HepG2 (cell line): ENCODE measurements around the gene ANKRD66. TPM values are rescaled to one million over a fixed set of nuclear protein-coding genes. Genes with fewer than 3 reads are reported as not detected.

Source experiments
- ATAC-seq: fragments of 200-7000 bp; cut with Tn5 transposase; 3 replicates; pipeline ENCODE4 v1.9.1; 2020; ENCODE audit warnings: mild to moderate bottlenecking, moderate library complexity
- Bru-seq: library from RNA; stranded (reverse); fragments of 400-500 nt; gene quantifications from one replicate; lab custom pipeline; 2021; lab: Mats Ljungman, UMichigan
- BruChase-seq, 2 experiments: library from RNA; stranded (reverse); fragments of 400-500 nt; gene quantifications; one replicate each; lab custom pipeline; 2021; lab: Mats Ljungman, UMichigan
- BruUV-seq: library from RNA; stranded (reverse); fragments of 400-500 nt; replicated peaks from 2 replicates; lab custom pipeline; 2021; lab: Mats Ljungman, UMichigan
- CTCF ChIA-PET: fragments of 300-600 bp; formaldehyde crosslinking; extraction: SDS; loops from one replicate; lab custom pipeline; 2021; ENCODE audit warnings: low total read pairs, inconsistent platforms, low intra/inter-chr PET ratio; lab: Yijun Ruan, JAX
- POLR2A ChIA-PET: fragments of 350-600 bp; sonication (Branson Sonifier 250); formaldehyde crosslinking; loops from one replicate; lab custom pipeline; 2020; ENCODE audit warnings: antibody characterized with exemption, inconsistent platforms; lab: Yijun Ruan, JAX
- DNase-seq: peaks from one replicate; pipeline ENCODE4 v3.0.0-alpha.2; 2015; ENCODE audit warnings: low spot score
- FAIRE-seq: peaks from 3 replicates; lab custom pipeline; 2011; peaks lifted over from hg19 to GRCh38; lab: Jason Lieb, UNC
- H2AFZ ChIP-seq: one replicate; pipeline ENCODE4 v1.6.1; 2011; ENCODE audit warnings: low read length, inconsistent platforms
- H3K27ac ChIP-seq: fragments of 300-600 bp; 3 replicates; pipeline ENCODE4 v1.8.0; 2011; ENCODE audit warnings: mixed run types, mild to moderate bottlenecking, mixed read lengths, low read length, inconsistent platforms; ENCODE audit not compliant: insufficient read depth; ENCODE audit errors: extremely low read length
- H3K27me3 ChIP-seq, 2 experiments: fragments of 200-600 bp in 1 of 2; 2 replicates in 1 of 2; 3 replicates in 1 of 2; pipeline versions ENCODE4 v1.6.0 to v1.8.0; 2011; ENCODE audit warnings: low read length in 2 of 2, mild to moderate bottlenecking in 2 of 2, moderate library complexity in 2 of 2, inconsistent platforms in 1 of 2; ENCODE audit not compliant: insufficient read depth in 2 of 2, control insufficient read depth in 1 of 2
- H3K36me3 ChIP-seq, 2 experiments: fragments of 200-600 bp in 1 of 2; replicated peaks in 1 of 2; 2 replicates in 1 of 2; 3 replicates in 1 of 2; pipeline versions ENCODE4 v1.5.1 to v1.8.0; 2011; ENCODE audit warnings: low read length in 2 of 2, inconsistent platforms in 1 of 2; ENCODE audit not compliant: insufficient read depth in 2 of 2, control insufficient read depth in 1 of 2
- H3K4me1 ChIP-seq: 2 replicates; pipeline ENCODE4 v1.5.1; 2012; ENCODE audit warnings: low read length, inconsistent platforms; ENCODE audit not compliant: insufficient read depth
- H3K4me2 ChIP-seq: 2 replicates; pipeline ENCODE4 v1.6.0; 2011; ENCODE audit warnings: low read depth, low read length, inconsistent platforms
- H3K4me3 ChIP-seq, 3 experiments: fragments of 200-600 bp in 1 of 3; sonication (generic), shearing (Covaris generic) in 1 of 3; replicated peaks in 1 of 3; 2 replicates each; pipeline ENCODE4 v1.5.1; 2011 to 2016; ENCODE audit warnings: low read length in 3 of 3, inconsistent platforms in 2 of 3, low read depth in 2 of 3, mild to moderate bottlenecking in 2 of 3, control low read depth in 1 of 3, mixed read lengths in 1 of 3; ENCODE audit not compliant: insufficient read depth in 1 of 3
- H3K79me2 ChIP-seq: one replicate; pipeline ENCODE4 v1.6.1; 2011; ENCODE audit warnings: low read length, inconsistent platforms; ENCODE audit not compliant: insufficient read depth
- H3K9ac ChIP-seq: 2 replicates; pipeline ENCODE4 v1.6.0; 2011; ENCODE audit warnings: mild to moderate bottlenecking, low read depth, low read length, inconsistent platforms; ENCODE audit not compliant: insufficient read depth
- H3K9me3 ChIP-seq: 2 replicates; pipeline ENCODE4 v1.5.1; 2012; ENCODE audit warnings: mild to moderate bottlenecking, low read length
- H4K20me1 ChIP-seq: 2 replicates; pipeline ENCODE4 v1.6.0; 2011; ENCODE audit warnings: inconsistent platforms, mild to moderate bottlenecking, low read length, moderate library complexity; ENCODE audit not compliant: insufficient read depth
- ARID2 ChIP-seq: sonication (generic); formaldehyde crosslinking; IDR thresholded peaks from 2 replicates; pipeline ENCODE4 v1.8.1; 2022; ENCODE audit warnings: mild to moderate bottlenecking, missing genetic modification reagents, borderline replicate concordance
- DDIT3 ChIP-seq: sonication (generic); formaldehyde crosslinking; IDR thresholded peaks from 2 replicates; pipeline ENCODE4 v1.4.0; 2020; ENCODE audit warnings: mild to moderate bottlenecking, missing genetic modification reagents
- LBX2 ChIP-seq: sonication (generic); formaldehyde crosslinking; IDR thresholded peaks from 2 replicates; pipeline ENCODE4 v1.5.0; 2020; ENCODE audit warnings: missing genetic modification reagents, mild to moderate bottlenecking, borderline replicate concordance
- NCOA1 ChIP-seq: sonication (generic); formaldehyde crosslinking; IDR thresholded peaks from 2 replicates; pipeline ENCODE4 v1.9.0; 2021; ENCODE audit warnings: missing genetic modification reagents
- NONO ChIP-seq, 2 experiments: fragments of 450-650 bp in 1 of 2; sonication (generic) in 1 of 2; formaldehyde crosslinking in 1 of 2; IDR thresholded peaks in 1 of 2; conservative IDR thresholded peaks in 1 of 2; 2 replicates each; pipeline versions ENCODE4 v1.6.1 to v1.8.0; 2017 to 2022; ENCODE audit warnings: mild to moderate bottlenecking in 1 of 2, missing genetic modification reagents in 1 of 2, moderate library complexity in 1 of 2
- WGBS: methylation state at CpG from one replicate; pipeline ENCODE4 v1.1.6; 2017; ENCODE audit warnings: low lambda C conversion rate; 5-methylcytosine and 5-hydroxymethylcytosine counted together
- in situ Hi-C: cut with HindIII; loops from 2 replicates; pipeline ENCODE4 v1.10.0; 2017; ENCODE audit warnings: low pct_unique_long_range_greater_than_20kb; ENCODE audit not compliant: extremely low pct_ligation_motif_present
- intact Hi-C: fragments of 100-400 bp; cut with micrococcal nuclease; formaldehyde crosslinking; loops from one replicate; pipeline ENCODE4 v1.10.0; 2022; ENCODE audit not compliant: unreplicated experiment
- long read RNA-seq, 2 experiments: library from RNA in 1 of 2; library from polyadenylated mRNA in 1 of 2; stranded (forward) in 1 of 2; unstranded in 1 of 2; transcript quantifications; one replicate each; pipeline ENCODE4 v2.0.0, GENCODE V29; 2019 to 2022
- polyA minus RNA-seq, 3 experiments: library from RNA; depleted of rRNA, polyadenylated mRNA; stranded (reverse); fragments of >200 nt; gene quantifications; 2 replicates each; pipeline ENCODE4 v1.2.3, GENCODE V29; 2011; ENCODE audit warnings: low replicate concordance in 1 of 3
- polyA plus RNA-seq, 8 experiments: library from polyadenylated mRNA; depleted of rRNA in 3 of 8; stranded (reverse) in 7 of 8; unstranded in 1 of 8; fragments of >200 nt; fragmentation: Illumina TruSeq in 4 of 8; extraction: Trizol in 4 of 8; gene quantifications; 2 replicates each; pipeline versions ENCODE4 v1.2.1 to v1.2.3, GENCODE V29; 2011 to 2016; ENCODE audit warnings: low read depth in 4 of 8, missing spikeins in 1 of 8, mixed read lengths in 1 of 8; ENCODE audit not compliant: insufficient read depth in 1 of 8
- total RNA-seq, 5 experiments: library from RNA; depleted of rRNA; stranded (reverse); fragments of >200 nt; fragmentation: Illumina TruSeq; extraction: Trizol; gene quantifications; 2 replicates each; pipeline ENCODE4 v1.2.3, GENCODE V29; 2016; ENCODE audit warnings: low read depth in 1 of 5

Gene ANKRD66
- total RNA-seq (2016; rRNA removed; fragmentation: Illumina TruSeq; extraction: Trizol) (not detected in 2 replicates), polyA plus RNA-seq (2011; rRNA removed) (not detected in 2 replicates), polyA minus RNA-seq (2011; rRNA and poly(A)+ RNA removed; ENCODE audit: low replicate concordance) (not detected in 2 replicates), Bru-seq, nascent RNA (not detected), BruChase-seq, experiment 1, labeled RNA remaining after a 6-hour chase (not detected), BruChase-seq, experiment 2, labeled RNA remaining after a 2-hour chase (not detected)
- not detected in 2 replicates for total RNA-seq (2016; cell fraction: cytosol; rRNA removed; fragmentation: Illumina TruSeq; extraction: Trizol; ENCODE audit: low read depth)
- total RNA-seq (2016; cell fraction: insoluble cytoplasmic fraction; rRNA removed; fragmentation: Illumina TruSeq; extraction: Trizol), result not detected in 2 replicates
- not detected in 2 replicates for total RNA-seq (2016; cell fraction: membrane; rRNA removed; fragmentation: Illumina TruSeq; extraction: Trizol)
- total RNA-seq (2016; cell fraction: nucleus; rRNA removed; fragmentation: Illumina TruSeq; extraction: Trizol), result not detected in 2 replicates
- not detected in 2 replicates for polyA plus RNA-seq (2011; cell fraction: cytosol; rRNA removed)
- polyA plus RNA-seq (2011; cell fraction: nucleus; rRNA removed), result not detected in 2 replicates
- polyA plus RNA-seq (2012), result not detected in 2 replicates
- not detected in 2 replicates for polyA plus RNA-seq (2016; cell fraction: cytosol; fragmentation: Illumina TruSeq; extraction: Trizol; ENCODE audit: low read depth)
- polyA plus RNA-seq (2016; cell fraction: insoluble cytoplasmic fraction; fragmentation: Illumina TruSeq; extraction: Trizol; ENCODE audit: low read depth), result not detected in 2 replicates
- polyA plus RNA-seq (2016; cell fraction: membrane; fragmentation: Illumina TruSeq; extraction: Trizol; ENCODE audit: low read depth), result not detected in 2 replicates
- polyA plus RNA-seq (2016; cell fraction: nucleus; fragmentation: Illumina TruSeq; extraction: Trizol; ENCODE audit: insufficient read depth, low read depth), result not detected in 2 replicates
- polyA minus RNA-seq (2011; cell fraction: cytosol; rRNA and poly(A)+ RNA removed), result not detected in 2 replicates
- not detected in 2 replicates for polyA minus RNA-seq (2011; cell fraction: nucleus; rRNA and poly(A)+ RNA removed)
- long read RNA-seq, experiment 1, result 0 reads
- long read RNA-seq, experiment 2, result 0 reads

GRCh38 chr6:46746696-46747095 lies at the start of gene ANKRD66:
ANKRD66 (plus strand) TSS chr6:46746933; CDS start chr6:46751949, 5,016 bp downstream.
- Histone ChIP-seq H3K27me3 (no peaks in the 10 kb centered on the region), H2AFZ (no peak within 1 kb of the TSS), H3K4me3 (no peak within 1 kb of the TSS), H3K4me2 (no peak within 1 kb of the TSS), H4K20me1 (no peaks in the 10 kb centered on the region), H3K9ac (no peak within 1 kb of the TSS), H3K36me3 (no peaks in the 10 kb centered on the region), H3K9me3 (no peaks in the 10 kb centered on the region), H3K27ac (no peak within 1 kb of the TSS), H3K4me1 (no peaks in the 10 kb centered on the region), H3K79me2 (no peaks in the 10 kb centered on the region)
- intact Hi-C loops (no loop called here), in situ Hi-C loops (no loop called here)
- no peak for FAIRE-seq
- no peak for DNase-seq
- TF ChIP-seq ARID2 (CRISPR knock-in tag) (no peak), LBX2 (no peak), NONO (IDR thresholded peaks at IDR 0.05) (no peak), NONO (CRISPR knock-in tag; conservative IDR thresholded peaks at IDR 0.05) (no peak), NCOA1 (CRISPR knock-in tag) (no peak), DDIT3 (CRISPR knock-in tag) (no peak)
- CTCF ChIA-PET, result no interaction called here
- no TSS peak for BruUV-seq
- 20% methylated on average over 1 of the region's 1 CpG for WGBS
- POLR2A ChIA-PET, result no interaction called here
- no peak for ATAC-seq
